RWPE2 (cell line): ENCODE data around the gene ABCC8.

Experiments used
- ATAC-seq: fragments of 200-7000 bp; cut with Tn5 transposase; 3 replicates; pipeline ENCODE4 v1.9.1; 2021; ENCODE audit warnings: low read depth
- DNase-seq: peaks from one replicate; pipeline ENCODE4 v3.0.0-alpha.2; 2020; ENCODE audit warnings: low spot score
- H3K27ac ChIP-seq: fragments of 450-650 bp; 2 replicates; pipeline ENCODE4 v1.5.1; 2017; ENCODE audit warnings: mild to moderate bottlenecking; ENCODE audit not compliant: poor library complexity, severe bottlenecking
- H3K27me3 ChIP-seq: fragments of 250-450 bp; sonication (Bioruptor Pico); 2 replicates; pipeline ENCODE4 v1.5.1; 2021; ENCODE audit warnings: mild to moderate bottlenecking, moderate library complexity; ENCODE audit not compliant: insufficient read depth, poor library complexity, severe bottlenecking
- H3K36me3 ChIP-seq: fragments of 250-450 bp; sonication (Bioruptor Pico); 2 replicates; pipeline ENCODE4 v1.5.1; 2020; ENCODE audit warnings: low read depth, mild to moderate bottlenecking, moderate library complexity
- H3K4me1 ChIP-seq: fragments of 250-450 bp; sonication (Bioruptor Pico); 2 replicates; pipeline ENCODE4 v1.5.1; 2021; ENCODE audit warnings: mild to moderate bottlenecking, moderate library complexity; ENCODE audit not compliant: insufficient read depth, poor library complexity, severe bottlenecking
- H3K4me3 ChIP-seq: fragments of 250-450 bp; sonication (Bioruptor Pico); 2 replicates; pipeline ENCODE4 v1.5.1; 2021; ENCODE audit warnings: mild to moderate bottlenecking, moderate library complexity; ENCODE audit not compliant: severe bottlenecking
- H3K9me3 ChIP-seq: fragments of 250-450 bp; sonication (Bioruptor Pico); 2 replicates; pipeline ENCODE4 v1.5.1; 2021; ENCODE audit warnings: mild to moderate bottlenecking, moderate library complexity; ENCODE audit not compliant: severe bottlenecking
- TF ChIP-seq, protein P1 (sequence below): fragments of 450-650 bp; IDR thresholded peaks from one replicate; pipeline ENCODE4 v1.5.1; 2017; ENCODE audit warnings: mild to moderate bottlenecking, moderate library complexity; ENCODE audit not compliant: poor library complexity, severe bottlenecking

Gene ABCC8

DNA sequence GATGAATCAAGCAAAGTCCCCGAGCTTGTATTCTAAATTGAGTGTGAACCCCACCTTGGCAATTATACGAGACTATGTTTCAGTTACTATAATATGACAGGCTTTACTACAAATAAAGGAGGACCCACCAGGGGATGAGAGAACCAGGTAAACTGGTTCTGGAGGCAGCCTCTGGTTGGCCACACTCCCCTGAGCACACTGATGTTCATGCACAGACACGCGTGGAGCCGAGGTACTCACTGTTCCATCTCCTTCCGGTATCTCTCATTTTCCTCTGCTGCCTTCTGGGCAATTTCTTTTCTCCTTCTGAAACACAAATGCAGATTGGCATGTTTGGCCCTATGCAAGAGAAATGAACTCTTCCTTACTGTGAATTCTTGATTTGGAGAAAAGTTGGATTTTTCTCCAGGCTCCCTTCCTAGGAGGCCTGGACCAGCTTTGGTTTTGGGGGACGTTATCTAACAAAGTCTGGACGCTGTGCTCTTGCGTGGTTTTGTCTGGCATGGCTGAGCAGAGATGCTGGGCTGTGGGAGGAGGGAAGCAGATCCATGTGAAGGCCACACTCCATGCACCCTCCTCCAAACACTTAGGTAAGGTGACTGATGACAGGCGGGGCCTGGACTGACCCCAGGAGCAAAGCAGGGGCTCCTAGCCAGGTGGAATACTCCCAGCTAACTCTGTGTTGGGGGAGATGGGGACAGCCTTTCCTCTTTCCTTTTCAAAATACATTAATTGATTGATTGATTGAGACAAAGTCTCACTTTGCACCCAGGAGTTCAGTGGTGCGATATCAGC is 44.7 kb upstream of the ABCC8 start:
- Histone ChIP-seq H3K27ac (no peak overlapping the region), H3K27me3 (no peaks in the 10 kb centered on the region), H3K4me1 (no peaks in the 10 kb centered on the region), H3K36me3 (no peaks in the 10 kb centered on the region), H3K4me3 (no peak overlapping the region), H3K9me3 (no peaks in the 10 kb centered on the region)
- TF ChIP-seq, protein P1, sequence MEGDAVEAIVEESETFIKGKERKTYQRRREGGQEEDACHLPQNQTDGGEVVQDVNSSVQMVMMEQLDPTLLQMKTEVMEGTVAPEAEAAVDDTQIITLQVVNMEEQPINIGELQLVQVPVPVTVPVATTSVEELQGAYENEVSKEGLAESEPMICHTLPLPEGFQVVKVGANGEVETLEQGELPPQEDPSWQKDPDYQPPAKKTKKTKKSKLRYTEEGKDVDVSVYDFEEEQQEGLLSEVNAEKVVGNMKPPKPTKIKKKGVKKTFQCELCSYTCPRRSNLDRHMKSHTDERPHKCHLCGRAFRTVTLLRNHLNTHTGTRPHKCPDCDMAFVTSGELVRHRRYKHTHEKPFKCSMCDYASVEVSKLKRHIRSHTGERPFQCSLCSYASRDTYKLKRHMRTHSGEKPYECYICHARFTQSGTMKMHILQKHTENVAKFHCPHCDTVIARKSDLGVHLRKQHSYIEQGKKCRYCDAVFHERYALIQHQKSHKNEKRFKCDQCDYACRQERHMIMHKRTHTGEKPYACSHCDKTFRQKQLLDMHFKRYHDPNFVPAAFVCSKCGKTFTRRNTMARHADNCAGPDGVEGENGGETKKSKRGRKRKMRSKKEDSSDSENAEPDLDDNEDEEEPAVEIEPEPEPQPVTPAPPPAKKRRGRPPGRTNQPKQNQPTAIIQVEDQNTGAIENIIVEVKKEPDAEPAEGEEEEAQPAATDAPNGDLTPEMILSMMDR, result no peak
- no peak for ATAC-seq
- DNase-seq, result no peak

DNA sequence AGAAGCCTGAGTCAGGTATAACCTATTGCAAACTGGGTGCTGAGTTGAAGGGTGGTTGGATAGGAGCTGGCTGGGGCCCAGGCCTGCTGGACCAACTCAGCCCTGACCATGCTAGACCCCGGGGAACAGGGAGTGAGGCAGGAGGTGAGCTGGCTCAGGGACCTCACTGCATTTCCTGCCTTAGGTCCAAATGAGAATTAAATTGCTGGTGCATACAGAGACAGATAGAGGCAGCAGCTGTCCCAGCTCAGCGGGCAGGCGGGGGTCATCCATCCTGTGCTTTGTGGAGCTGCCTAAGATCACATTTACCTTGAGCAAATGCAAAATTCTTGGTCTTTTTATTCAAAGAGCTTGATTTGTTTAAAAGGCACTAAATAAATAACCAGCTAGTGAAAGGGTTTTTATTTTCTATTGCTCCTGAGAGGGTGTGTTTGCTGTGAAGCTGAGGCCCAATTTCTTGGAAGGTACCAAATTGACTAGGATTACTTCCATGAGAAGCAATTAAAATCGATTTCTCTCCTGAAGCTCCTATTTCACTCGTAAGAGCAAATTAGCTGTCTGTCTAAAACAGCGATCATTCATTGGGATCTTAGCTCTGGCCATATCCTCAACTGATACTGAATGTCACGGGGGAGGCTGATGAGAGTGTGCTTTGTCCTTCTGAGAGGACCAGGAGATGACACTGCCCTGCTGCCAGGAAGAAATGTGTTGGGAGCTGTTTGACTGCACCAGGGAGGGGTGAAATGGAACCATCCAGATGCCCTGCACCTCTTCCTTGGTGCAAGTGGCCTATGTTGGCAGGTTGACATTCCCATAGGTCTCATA is 42.6 kb upstream of the ABCC8 start:
- ATAC-seq (no peak), DNase-seq (no peak)

DNA sequence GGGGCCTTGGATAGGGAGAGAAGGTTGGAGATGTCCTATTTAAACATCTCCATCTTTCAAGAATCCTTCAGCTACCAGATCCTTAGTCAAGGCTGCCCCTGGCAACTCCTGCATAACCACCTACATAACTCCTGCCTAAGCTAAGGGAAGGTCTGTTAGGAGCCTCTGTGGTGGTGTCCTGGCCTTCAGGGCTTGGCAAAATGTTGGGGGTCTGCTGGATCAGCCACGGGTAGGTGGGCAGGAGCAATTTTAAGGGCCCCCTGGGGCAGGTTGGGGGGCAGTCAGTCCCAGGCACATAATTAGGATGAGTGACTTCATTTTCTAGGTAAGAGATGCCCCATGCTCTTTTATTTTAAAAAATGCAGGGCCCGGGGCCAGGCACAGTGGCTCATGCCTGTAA is 41.7 kb upstream of the ABCC8 start:
- DNase-seq, result no peak
- ATAC-seq, result no peak
- TF ChIP-seq, protein P1, result no peak

More for the DNA sequence above, 42.6 kb upstream of the ABCC8 start:
- Histone ChIP-seq H3K36me3 (no peaks in the 10 kb centered on the region), H3K27ac (no peak overlapping the region), H3K4me3 (no peak overlapping the region), H3K27me3 (no peaks in the 10 kb centered on the region), H3K9me3 (no peaks in the 10 kb centered on the region), H3K4me1 (no peaks in the 10 kb centered on the region)
- TF ChIP-seq, protein P1, result no peak

DNA sequence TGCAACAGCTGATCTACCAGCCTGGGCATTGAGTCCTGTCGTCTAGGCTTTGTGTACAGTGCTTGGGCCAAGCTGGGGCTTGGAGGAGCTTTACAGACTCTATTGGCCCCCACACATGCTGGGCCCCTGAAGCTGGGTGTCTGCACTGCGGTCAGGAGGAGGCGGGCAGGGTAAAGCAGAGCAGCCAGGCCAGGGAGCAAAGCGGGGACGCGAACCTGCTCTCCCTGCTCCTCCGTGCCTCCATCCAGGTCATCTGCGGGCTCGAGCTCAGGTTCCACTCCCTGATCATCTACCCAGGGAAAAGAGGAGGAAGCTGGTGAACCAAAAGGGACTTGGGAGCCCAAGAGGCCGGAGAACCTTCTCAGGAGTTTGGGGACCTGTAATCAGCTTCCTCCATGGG is 40.5 kb upstream of the ABCC8 start:
- Histone ChIP-seq H3K27ac (no peak overlapping the region), H3K36me3 (no peaks in the 10 kb centered on the region), H3K27me3 (no peaks in the 10 kb centered on the region), H3K9me3 (no peaks in the 10 kb centered on the region), H3K4me1 (no peaks in the 10 kb centered on the region), H3K4me3 (no peak overlapping the region)
- ATAC-seq (no peak), DNase-seq (no peak)
- TF ChIP-seq, protein P1, result no peak

More for the DNA sequence above, 41.7 kb upstream of the ABCC8 start:
- Histone ChIP-seq H3K27me3 (no peaks in the 10 kb centered on the region), H3K4me1 (no peaks in the 10 kb centered on the region), H3K27ac (no peak overlapping the region), H3K9me3 (no peaks in the 10 kb centered on the region), H3K4me3 (no peak overlapping the region), H3K36me3 (no peaks in the 10 kb centered on the region)
